Liver (tissue), 9 donors: ENCODE results near the gene RASA3. TPM values are rescaled to one million over a fixed set of nuclear protein-coding genes. Genes with fewer than 3 reads are reported as not detected.

Experiments
- DNase-seq: peaks from one replicate; pipeline ENCODE4 v3.0.0-alpha.2; 2017; ENCODE audit warnings: low spot score
- H3K27ac ChIP-seq, 2 donors: one replicate each; pipeline ENCODE4 v1.7.0; 2013; ENCODE audit warnings: inconsistent platforms in 2 of 2, low read length in 2 of 2, control low read depth in 1 of 2, low read depth in 1 of 2, mild to moderate bottlenecking in 1 of 2
- H3K27me3 ChIP-seq, 4 donors: one replicate each; pipeline versions ENCODE4 v1.6.1 to v1.7.0; 2013; ENCODE audit warnings: low read length in 3 of 4, inconsistent platforms in 1 of 4, mild to moderate bottlenecking in 1 of 4, moderate library complexity in 1 of 4; ENCODE audit not compliant: control insufficient read depth in 4 of 4, insufficient read depth in 4 of 4
- H3K36me3 ChIP-seq, 4 donors: one replicate each; pipeline versions ENCODE4 v1.6.1 to v1.7.0; 2013; ENCODE audit warnings: low read length in 3 of 4, mild to moderate bottlenecking in 3 of 4, low read depth in 1 of 4, moderate library complexity in 1 of 4; ENCODE audit not compliant: control insufficient read depth in 4 of 4, insufficient read depth in 3 of 4
- H3K4me1 ChIP-seq, 4 donors: one replicate each; pipeline versions ENCODE4 v1.6.1 to v1.7.0; 2013; ENCODE audit warnings: low read length in 3 of 4, mild to moderate bottlenecking in 3 of 4, moderate library complexity in 1 of 4; ENCODE audit not compliant: control insufficient read depth in 4 of 4, insufficient read depth in 4 of 4
- H3K4me3 ChIP-seq, 3 donors: one replicate each; pipeline versions ENCODE4 v1.6.1 to v1.7.0; 2013; ENCODE audit warnings: low read length in 3 of 3, control low read depth in 1 of 3, low read depth in 1 of 3, mild to moderate bottlenecking in 1 of 3
- H3K9ac ChIP-seq, 2 donors: one replicate each; pipeline ENCODE4 v1.7.0; 2013; ENCODE audit warnings: low read length in 2 of 2, mild to moderate bottlenecking in 2 of 2, moderate library complexity in 2 of 2, control low read depth in 1 of 2, low read depth in 1 of 2
- H3K9me3 ChIP-seq, 4 donors: one replicate each; pipeline versions ENCODE4 v1.6.1 to v1.7.0; 2013; ENCODE audit warnings: low read length in 3 of 4; ENCODE audit not compliant: control insufficient read depth in 4 of 4
- EGR1 ChIP-seq, 2 donors: IDR thresholded peaks; 2 replicates each; pipeline ENCODE4 v1.6.1; 2016 to 2018; ENCODE audit warnings: antibody characterized with exemption in 2 of 2, low read depth in 2 of 2
- FOXA1 ChIP-seq: IDR thresholded peaks from 2 replicates; pipeline ENCODE4 v1.6.1; 2016; ENCODE audit warnings: antibody characterized with exemption
- FOXA2 ChIP-seq: IDR thresholded peaks from 2 replicates; pipeline ENCODE4 v1.6.1; 2016; ENCODE audit warnings: antibody characterized with exemption
- GABPA ChIP-seq, 2 donors: IDR thresholded peaks in 1 of 2; conservative IDR thresholded peaks in 1 of 2; 2 replicates each; pipeline ENCODE4 v1.6.1; 2016; ENCODE audit warnings: antibody characterized with exemption in 2 of 2, mild to moderate bottlenecking in 1 of 2, moderate library complexity in 1 of 2
- HNF4A ChIP-seq, 2 donors: conservative IDR thresholded peaks; 2 replicates each; pipeline ENCODE4 v1.6.1; 2016; ENCODE audit warnings: antibody characterized with exemption in 2 of 2, mild to moderate bottlenecking in 2 of 2
- MAX ChIP-seq: IDR thresholded peaks from 2 replicates; pipeline ENCODE4 v1.6.1; 2016; ENCODE audit warnings: antibody characterized with exemption
- NR2F2 ChIP-seq: IDR thresholded peaks from 2 replicates; pipeline ENCODE4 v1.6.1; 2016; ENCODE audit warnings: antibody characterized with exemption
- REST ChIP-seq: IDR thresholded peaks from 2 replicates; pipeline ENCODE4 v1.6.1; 2016; ENCODE audit warnings: antibody characterized with exemption, mild to moderate bottlenecking
- SP1 ChIP-seq: IDR thresholded peaks from 2 replicates; pipeline ENCODE4 v1.6.1; 2018; ENCODE audit warnings: antibody characterized with exemption, mild to moderate bottlenecking
- TAF1 ChIP-seq: conservative IDR thresholded peaks from 2 replicates; pipeline ENCODE4 v1.6.1; 2016; ENCODE audit warnings: antibody characterized with exemption, mild to moderate bottlenecking
- WGBS: extraction: QIAGEN DNeasy Blood & Tissue Kit; methylation state at CpG from one replicate; pipeline ENCODE4 v1.1.7; 2013; 5-methylcytosine and 5-hydroxymethylcytosine counted together
- polyA plus RNA-seq, 2 donors: library from polyadenylated mRNA; stranded (reverse) in 1 of 2; unstranded in 1 of 2; fragments of 200-250 nt in 1 of 2; fragments of >200 nt in 1 of 2; fragmentation: Nextera tagmentation in 1 of 2; extraction: Ambion mirVana in 1 of 2; gene quantifications; one replicate each; pipeline versions ENCODE4 v1.2.1 to v1.2.3, GENCODE V29; 2013 to 2015
- total RNA-seq, 2 donors: library from RNA; depleted of rRNA; stranded (reverse); fragments of >200 nt; gene quantifications; one replicate each; pipeline ENCODE4 v1.2.3, GENCODE V29; 2014
- TF ChIP-seq, protein P1 (sequence below): IDR thresholded peaks from 2 replicates; pipeline ENCODE4 v1.6.1; 2016; ENCODE audit warnings: antibody characterized with exemption
- TF ChIP-seq, protein P2 (sequence below): IDR thresholded peaks from 2 replicates; pipeline ENCODE4 v1.6.1; 2016; ENCODE audit warnings: antibody characterized with exemption
- donor health status: healthy.
- donor health status: healthy.
- donor health status: healthy.
- donor health status: healthy.
- donor health status: healthy.

The RASA3 gene
- total and polyA plus RNA-seq, 4 donors: 0.64 to 5.9 (median 3.8) TPM

DNA sequence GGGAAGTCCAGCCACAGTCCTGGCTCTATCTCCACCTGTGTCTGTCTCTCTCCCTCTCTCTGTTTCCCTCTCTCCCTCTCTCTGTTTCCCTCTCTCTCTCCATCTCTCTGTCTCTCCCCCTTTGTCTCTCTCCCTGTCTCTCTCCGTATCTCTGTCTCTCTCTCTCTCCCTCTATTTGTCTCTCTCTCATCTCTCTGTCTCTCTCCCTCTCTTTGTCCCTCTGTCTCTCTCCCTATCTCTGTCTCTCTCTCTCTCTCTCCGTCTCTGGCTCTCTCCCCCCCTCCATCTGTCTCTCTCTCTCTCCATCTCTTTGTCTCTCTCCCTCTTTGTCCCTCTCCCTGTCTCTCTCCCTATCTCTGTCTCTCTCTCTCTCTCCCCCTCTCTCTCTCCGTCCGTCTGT is 119.1 kb downstream of the RASA3 start:
- no peaks in the 10 kb centered on the region for H3K27me3 ChIP-seq
- no peak overlapping the region for H3K4me3 ChIP-seq
- H3K9ac ChIP-seq: no peak overlapping the region
- H3K9me3 ChIP-seq: no peaks in the 10 kb centered on the region
- no peak for TF ChIP-seq EGR1 (IDR thresholded peaks at IDR 0.05; ENCODE audit: low read depth in 2 of 2)
- TF ChIP-seq FOXA2: no peak
- TF ChIP-seq, protein P1, sequence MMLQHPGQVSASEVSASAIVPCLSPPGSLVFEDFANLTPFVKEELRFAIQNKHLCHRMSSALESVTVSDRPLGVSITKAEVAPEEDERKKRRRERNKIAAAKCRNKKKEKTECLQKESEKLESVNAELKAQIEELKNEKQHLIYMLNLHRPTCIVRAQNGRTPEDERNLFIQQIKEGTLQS: no peak
- TF ChIP-seq HNF4A (conservative IDR thresholded peaks at IDR 0.05): no peak
- TF ChIP-seq, protein P2, sequence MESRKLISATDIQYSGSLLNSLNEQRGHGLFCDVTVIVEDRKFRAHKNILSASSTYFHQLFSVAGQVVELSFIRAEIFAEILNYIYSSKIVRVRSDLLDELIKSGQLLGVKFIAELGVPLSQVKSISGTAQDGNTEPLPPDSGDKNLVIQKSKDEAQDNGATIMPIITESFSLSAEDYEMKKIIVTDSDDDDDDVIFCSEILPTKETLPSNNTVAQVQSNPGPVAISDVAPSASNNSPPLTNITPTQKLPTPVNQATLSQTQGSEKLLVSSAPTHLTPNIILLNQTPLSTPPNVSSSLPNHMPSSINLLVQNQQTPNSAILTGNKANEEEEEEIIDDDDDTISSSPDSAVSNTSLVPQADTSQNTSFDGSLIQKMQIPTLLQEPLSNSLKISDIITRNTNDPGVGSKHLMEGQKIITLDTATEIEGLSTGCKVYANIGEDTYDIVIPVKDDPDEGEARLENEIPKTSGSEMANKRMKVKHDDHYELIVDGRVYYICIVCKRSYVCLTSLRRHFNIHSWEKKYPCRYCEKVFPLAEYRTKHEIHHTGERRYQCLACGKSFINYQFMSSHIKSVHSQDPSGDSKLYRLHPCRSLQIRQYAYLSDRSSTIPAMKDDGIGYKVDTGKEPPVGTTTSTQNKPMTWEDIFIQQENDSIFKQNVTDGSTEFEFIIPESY: no peak
- TF ChIP-seq SP1: no peak
- TF ChIP-seq GABPA (IDR thresholded peaks at IDR 0.05 in 1 of 2, conservative IDR thresholded peaks at IDR 0.05 in 1 of 2): no peak
- no peak for TF ChIP-seq TAF1
- no peak for TF ChIP-seq REST
- no peak for TF ChIP-seq MAX
- TF ChIP-seq NR2F2: no peak
- no peak for DNase-seq
- 70% methylated on average over 4 of the region's 4 CpGs for WGBS
- no peak overlapping the region for H3K27ac ChIP-seq
- peaks cover 0 to 5% (median 2%) of the 10 kb centered on the region in 4 donors for H3K36me3 ChIP-seq
- no peaks in the 10 kb centered on the region for H3K4me1 ChIP-seq

DNA sequence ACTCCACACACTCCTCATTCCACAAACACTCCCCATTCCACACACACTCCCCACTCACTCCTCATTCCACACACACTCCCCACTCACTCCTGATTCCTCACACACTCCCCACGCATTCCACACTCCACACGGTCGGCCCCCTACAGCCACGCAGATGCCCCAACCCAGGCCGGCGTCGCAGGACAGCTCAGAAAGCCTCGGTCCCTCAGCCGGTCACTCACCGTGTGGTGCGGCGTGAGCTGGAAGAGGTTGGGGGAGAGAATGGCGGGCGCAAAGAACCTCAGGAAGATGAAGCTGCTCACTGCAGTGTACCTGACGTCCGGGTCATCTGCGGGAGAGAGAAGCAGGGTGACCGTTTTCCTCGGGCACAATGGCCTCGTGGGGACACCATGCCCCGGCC is 119.5 kb downstream of the RASA3 start:
- WGBS: 92% methylated on average over 21 of the region's 21 CpGs
- TF ChIP-seq, protein P2: no peak
- TF ChIP-seq FOXA1: no peak
- H3K4me3 ChIP-seq: no peak overlapping the region
- peaks cover 0 to 5% (median 2%) of the 10 kb centered on the region in 4 donors for H3K36me3 ChIP-seq
- no peaks in the 10 kb centered on the region for H3K4me1 ChIP-seq
- no peaks in the 10 kb centered on the region for H3K9me3 ChIP-seq
- no peak overlapping the region for H3K27ac ChIP-seq
- H3K9ac ChIP-seq: no peak overlapping the region
- no peak for DNase-seq
- H3K27me3 ChIP-seq: no peaks in the 10 kb centered on the region
